Measurements from ENCODE around the gene NPL. TPM values are rescaled to one million over a fixed set of nuclear protein-coding genes. Genes with fewer than 3 reads are reported as not detected.

NPL gene
- total and polyA plus RNA-seq, 9 of the 15 experiments (the other 6 are each of a cell fraction or from before 2014, with no cell fraction given) = 9.9 to 22.3 (median 14.2) TPM

- Histone ChIP-seq H3K9ac (ENCODE audit: insufficient read depth in 1 of 2, low read depth in 2 of 2, low read length in 2 of 2) (peak overlapping the region in 1 of 2 experiments; percentile 8; a peak in 2 of 4 replicates), H3K4me3 (peak overlapping the region; percentile 3; the same call in 1 of the 2 replicates), H3K9me1 (ENCODE audit: control insufficient read depth, insufficient read depth, low read length) (no peaks in the 10 kb centered on the region), H3K9me3 (replicated peaks; ENCODE audit: control insufficient read depth, insufficient read depth, low read depth, low read length) (no peaks in the 10 kb centered on the region), H3K4me1 (replicated peaks in 1 of 2; ENCODE audit: control insufficient read depth in 2 of 2, insufficient read depth in 2 of 2, low read length in 2 of 2) (peaks cover 23 to 51% of the 10 kb centered on the region in 2 experiments), H4K20me1 (replicated peaks; ENCODE audit: control insufficient read depth, insufficient read depth, low read length) (no peaks in the 10 kb centered on the region), H2AFZ (ENCODE audit: low read depth, low read length) (no peak overlapping the region), H3K4me2 (ENCODE audit: insufficient read depth, low read length) (peak overlapping the region; percentile 53), H3K79me2 (ENCODE audit: control insufficient read depth, insufficient read depth, low read length) (no peaks in the 10 kb centered on the region), H3K27ac (ENCODE audit: extremely low read depth, low read depth, low read length) (peak overlapping the region; percentile 50), H3K27me3 (ENCODE audit: control insufficient read depth in 2 of 2, insufficient read depth in 2 of 2, low read length in 2 of 2) (no peaks in the 10 kb centered on the region), H3K36me3 (ENCODE audit: control insufficient read depth, insufficient read depth, low read length) (peaks cover 7% of the 10 kb centered on the region; the same call in 2 of the 3 replicates)
- DNase-seq (ENCODE audit: extremely low read depth in 1 of 4, low spot score in 3 of 4) = peak; percentile 86 to 95 (median 88)
- ChIA-PET POLR2A (interaction anchor here (0.5 to 2.1 kb wide), 15 partner anchors 9 to 776 kb away, joined by 3 to 8 read pairs (median 4); partner anchors contain the start of gene DHX9), CTCF (ENCODE audit: low intra/inter-chr PET ratio) (interaction anchor here (0.5 kb wide), 1 partner anchor 781 kb away, joined by 4 read pairs; no protein-coding TSS in a partner anchor)
- in situ Hi-C loops (cut with MboI) (no loop called here), intact Hi-C loops (cut with micrococcal nuclease) (loop anchor here (1.0 to 5.0 kb wide), 2 partner anchors 48 to 399 kb away; partner anchors contain the start of genes DHX9 and GLUL)
- no TSS peak for BruUV-seq (replicated peaks)
- 1% methylated on average over 8 of the region's 8 CpGs for WGBS (ENCODE audit: insufficient coverage, low coverage, missing lambda C conversion rate)
- peak; percentile 94 for FAIRE-seq
- ATAC-seq = peak; percentile 77
- no peak for TF ChIP-seq ZNF561 (CRISPR knock-in tag; conservative IDR thresholded peaks at IDR 0.05)
- peak; percentile 39; the same call in 1 of the 2 replicates for TF ChIP-seq EP400 (IDR thresholded peaks at IDR 0.05)
- TF ChIP-seq TOE1 (IDR thresholded peaks at IDR 0.05; ENCODE audit: borderline replicate concordance) = peak; percentile 68
- no peak for TF ChIP-seq TOE1 (CRISPR knock-in tag; IDR thresholded peaks at IDR 0.05; ENCODE audit: borderline replicate concordance, low read depth)
- no peak for TF ChIP-seq CCAR2 (IDR thresholded peaks at IDR 0.05; ENCODE audit: low read depth, low read length)
- no peak for TF ChIP-seq ZNF384 (IDR thresholded peaks at IDR 0.05; ENCODE audit: low read depth, low read length)
- TF ChIP-seq KAT7 (CRISPR knock-in tag; IDR thresholded peaks at IDR 0.05; ENCODE audit: borderline replicate concordance) = no peak
- TF ChIP-seq HMG20A (CRISPR knock-in tag; conservative IDR thresholded peaks at IDR 0.05) = peak; percentile 74; the same call in 1 of the 2 replicates
- TF ChIP-seq ZFP1 (CRISPR knock-in tag; IDR thresholded peaks at IDR 0.05) = no peak
- peak; percentile 93 for TF ChIP-seq DACH1 (IDR thresholded peaks at IDR 0.05; ENCODE audit: partially characterized antibody)
- peak; percentile 99 for TF ChIP-seq ZNF316 (IDR thresholded peaks at IDR 0.05)
- peak in 1 of 2 experiments; percentile 97; a peak in 2 of 4 replicates for TF ChIP-seq ZMIZ1 (IDR thresholded peaks at IDR 0.05; ENCODE audit: low read depth in 2 of 2, low read length in 2 of 2)
- no peak for TF ChIP-seq DDX20 (tag; IDR thresholded peaks at IDR 0.05; ENCODE audit: low read depth)
- no peak for TF ChIP-seq PPARD (CRISPR knock-in tag; IDR thresholded peaks at IDR 0.05)
- TF ChIP-seq NR2C2 (CRISPR knock-in tag; IDR thresholded peaks at IDR 0.05) = no peak
- TF ChIP-seq NR2C2 (tag; IDR thresholded peaks at IDR 0.05) = 0 out of 2 replicates have a peak, but pooled peaks have one; percentile 3
- peak; percentile 62; the same call in 1 of the 2 replicates for TF ChIP-seq JUN (IDR thresholded peaks at IDR 0.05; ENCODE audit: borderline replicate concordance, low read depth, low read length)
- TF ChIP-seq JUN (CRISPR knock-in tag; IDR thresholded peaks at IDR 0.05; ENCODE audit: borderline replicate concordance) = no peak
These were observed 2.0 kb downstream of the NPL start for GRCh38 chr1:182791281-182792179.

Data from K562 (cell line).